H9 (cell line): ENCODE measurements around the gene HIPK1. TPM values are rescaled to one million over a fixed set of nuclear protein-coding genes. Genes with fewer than 3 reads are reported as not detected.

Source experiments
- DNase-seq: peaks from one replicate; pipeline ENCODE4 v3.0.0-alpha.2; 2017
- H2AFZ ChIP-seq: one replicate; pipeline ENCODE4 v1.6.1; 2013; ENCODE audit warnings: mild to moderate bottlenecking, low read length, control low read depth, moderate library complexity
- H2AK5ac ChIP-seq: 2 replicates; pipeline ENCODE4 v1.6.1; 2013; ENCODE audit warnings: low read length, control low read depth, mixed read lengths; ENCODE audit not compliant: insufficient read length
- H2BK120ac ChIP-seq: one replicate; pipeline ENCODE4 v1.6.1; 2013; ENCODE audit warnings: low read depth, mild to moderate bottlenecking, low read length, control low read depth, inconsistent platforms; ENCODE audit not compliant: poor library complexity, severe bottlenecking
- H2BK12ac ChIP-seq: 2 replicates; pipeline ENCODE4 v1.6.1; 2013; ENCODE audit warnings: low read length, control low read depth, mixed read lengths, low read depth; ENCODE audit not compliant: insufficient read length
- H2BK15ac ChIP-seq: 2 replicates; pipeline ENCODE4 v1.6.1; 2013; ENCODE audit warnings: low read depth, low read length, control low read depth
- H2BK20ac ChIP-seq: one replicate; pipeline ENCODE4 v1.6.1; 2013; ENCODE audit warnings: low read depth, mild to moderate bottlenecking, low read length, control low read depth, inconsistent platforms; ENCODE audit not compliant: poor library complexity, severe bottlenecking
- H2BK5ac ChIP-seq: 2 replicates; pipeline ENCODE4 v1.6.1; 2013; ENCODE audit warnings: low read length, control low read depth, mixed read lengths; ENCODE audit not compliant: insufficient read length
- H3K14ac ChIP-seq: 2 replicates; pipeline ENCODE4 v1.6.1; 2013; ENCODE audit warnings: low read length, control low read depth; ENCODE audit not compliant: insufficient read depth
- H3K18ac ChIP-seq: 2 replicates; pipeline ENCODE4 v1.6.1; 2013; ENCODE audit warnings: low read depth, mild to moderate bottlenecking, mixed read lengths, low read length, control low read depth; ENCODE audit not compliant: insufficient read length
- H3K23ac ChIP-seq: 2 replicates; pipeline ENCODE4 v1.6.1; 2013; ENCODE audit warnings: low read length, control low read depth, mixed read lengths, low read depth; ENCODE audit not compliant: insufficient read length
- H3K23me2 ChIP-seq: 2 replicates; pipeline ENCODE4 v1.6.1; 2013; ENCODE audit warnings: low read depth, mild to moderate bottlenecking, mixed read lengths, low read length, control low read depth; ENCODE audit not compliant: insufficient read length, poor library complexity, severe bottlenecking
- H3K27ac ChIP-seq: 2 replicates; pipeline ENCODE4 v1.5.1; 2013; ENCODE audit warnings: low read length, control low read depth, mixed read lengths, low read depth; ENCODE audit not compliant: insufficient read length
- H3K27me3 ChIP-seq: 2 replicates; pipeline ENCODE4 v1.6.1; 2013; ENCODE audit warnings: low read length, control low read depth, inconsistent platforms; ENCODE audit not compliant: insufficient read depth
- H3K4ac ChIP-seq: 2 replicates; pipeline ENCODE4 v1.6.1; 2013; ENCODE audit warnings: low read depth, mild to moderate bottlenecking, control low read depth, inconsistent platforms, low read length, moderate library complexity
- H3K4me1 ChIP-seq: 2 replicates; pipeline ENCODE4 v1.6.1; 2013; ENCODE audit warnings: low read length, control low read depth, inconsistent platforms; ENCODE audit not compliant: insufficient read depth
- H3K4me2 ChIP-seq: 2 replicates; pipeline ENCODE4 v1.6.1; 2013; ENCODE audit warnings: low read length, control low read depth, mixed read lengths; ENCODE audit not compliant: insufficient read length, insufficient read depth
- H3K56ac ChIP-seq: 2 replicates; pipeline ENCODE4 v1.6.1; 2013; ENCODE audit warnings: low read depth, mild to moderate bottlenecking, mixed read lengths, low read length, control low read depth; ENCODE audit not compliant: insufficient read length
- H3K79me1 ChIP-seq: 2 replicates; pipeline ENCODE4 v1.6.1; 2013; ENCODE audit warnings: low read depth, mild to moderate bottlenecking, moderate library complexity, low read length, control low read depth, inconsistent platforms; ENCODE audit not compliant: insufficient read depth, poor library complexity, severe bottlenecking
- H3K79me2 ChIP-seq: 2 replicates; pipeline ENCODE4 v1.6.1; 2013; ENCODE audit warnings: low read length, control low read depth, inconsistent platforms; ENCODE audit not compliant: insufficient read depth
- H3K9ac ChIP-seq: 2 replicates; pipeline ENCODE4 v1.6.1; 2013; ENCODE audit warnings: low read length, control low read depth, mixed read lengths; ENCODE audit not compliant: insufficient read length; ENCODE audit errors: extremely low read depth
- H3K9me3 ChIP-seq: one replicate; pipeline ENCODE4 v1.6.1; 2013; ENCODE audit warnings: low read depth, low read length, inconsistent platforms; ENCODE audit not compliant: control insufficient read depth
- H3T11ph ChIP-seq: one replicate; pipeline ENCODE4 v1.6.1; 2013; ENCODE audit warnings: mild to moderate bottlenecking, low read length, control low read depth, inconsistent platforms
- H4K20me1 ChIP-seq: one replicate; pipeline ENCODE4 v1.6.1; 2013; ENCODE audit not compliant: control insufficient read depth, insufficient read length, insufficient read depth
- H4K5ac ChIP-seq: 2 replicates; pipeline ENCODE4 v1.6.1; 2013; ENCODE audit warnings: low read depth, mild to moderate bottlenecking, mixed read lengths, low read length, control low read depth; ENCODE audit not compliant: insufficient read length
- H4K8ac ChIP-seq: replicated peaks from 2 replicates; pipeline ENCODE4 v1.6.1; 2013; ENCODE audit warnings: low read length, control low read depth, mixed read lengths, low read depth; ENCODE audit not compliant: insufficient read length
- H4K91ac ChIP-seq: 2 replicates; pipeline ENCODE4 v1.6.1; 2013; ENCODE audit warnings: low read depth, mild to moderate bottlenecking, moderate library complexity, mixed read lengths, low read length, control low read depth; ENCODE audit not compliant: insufficient read length
- H3K27ac Mint-ChIP-seq, 3 experiments: 2 replicates in 2 of 3; 3 replicates in 1 of 3; pipeline ENCODE4 v1.8.0; 2020 to 2021; ENCODE audit warnings: mixed read lengths in 3 of 3, mild to moderate bottlenecking in 1 of 3, moderate library complexity in 1 of 3
- H3K27me3 Mint-ChIP-seq: 2 replicates; pipeline ENCODE4 v1.8.0; 2021; ENCODE audit warnings: low read depth, mild to moderate bottlenecking, moderate library complexity, mixed read lengths
- H3K36me3 Mint-ChIP-seq, 3 experiments: 2 replicates in 2 of 3; 3 replicates in 1 of 3; pipeline ENCODE4 v1.8.0; 2020 to 2021; ENCODE audit warnings: low read depth in 3 of 3, mixed read lengths in 3 of 3; ENCODE audit not compliant: insufficient read depth in 1 of 3
- H3K4me1 Mint-ChIP-seq, 2 experiments: 2 replicates each; pipeline ENCODE4 v1.8.0; 2020; ENCODE audit warnings: mixed read lengths in 2 of 2
- H3K4me3 Mint-ChIP-seq, 2 experiments: 2 replicates in 1 of 2; 3 replicates in 1 of 2; pipeline ENCODE4 v1.8.0; 2020 to 2021; ENCODE audit warnings: mild to moderate bottlenecking in 2 of 2, mixed read lengths in 2 of 2, moderate library complexity in 1 of 2
- H3K9me3 Mint-ChIP-seq, 2 experiments: 2 replicates in 1 of 2; 3 replicates in 1 of 2; pipeline ENCODE4 v1.8.0; 2020; ENCODE audit warnings: mild to moderate bottlenecking in 2 of 2, mixed read lengths in 2 of 2, moderate library complexity in 1 of 2
- WGBS: extraction: QIAGEN DNeasy Blood & Tissue Kit; methylation state at CpG from one replicate; pipeline ENCODE4 v1.1.7; 2013; ENCODE audit warnings: missing lambda C conversion rate, low lambda C conversion rate, mixed read lengths; ENCODE audit not compliant: insufficient read length; ENCODE audit errors: extremely low coverage; 5-methylcytosine and 5-hydroxymethylcytosine counted together
- total RNA-seq: library from RNA; stranded (reverse); gene quantifications from 2 replicates; pipeline ENCODE4 v1.2.1, GENCODE V29; 2021
- TF ChIP-seq, protein P1 (sequence below): fragments of 200-600 bp; sonication (generic); conservative IDR thresholded peaks from 3 replicates; pipeline ENCODE4 v1.8.0; 2021; ENCODE audit warnings: antibody characterized with exemption, mild to moderate bottlenecking

HIPK1 gene
- total RNA-seq, 1 experiment from 2014 or later = 65.7 TPM

GRCh38 chr1:113982949-113983348, 53.8 kb downstream of the HIPK1 start:
- H2AK5ac ChIP-seq = no peak overlapping the region
- no peak overlapping the region for H4K5ac ChIP-seq
- H3K4me1 Mint-ChIP-seq = peaks cover 56 to 58% of the 10 kb centered on the region in 2 experiments
- no peak overlapping the region for H4K8ac ChIP-seq
- H2AFZ ChIP-seq = no peak overlapping the region
- peaks cover 6% of the 10 kb centered on the region for H3K79me1 ChIP-seq
- H3K23ac ChIP-seq = no peak overlapping the region
- H3K27ac ChIP-seq = no peak overlapping the region
- H2BK15ac ChIP-seq = no peak overlapping the region
- H2BK120ac ChIP-seq = no peak overlapping the region
- no peaks in the 10 kb centered on the region for H3K27me3 ChIP-seq
- H4K20me1 ChIP-seq = no peaks in the 10 kb centered on the region
- H3K4ac ChIP-seq = no peak overlapping the region
- no CpG with 5 or more reads among the region's 5 CpGs for WGBS
- peaks cover 6% of the 10 kb centered on the region; the same call in 1 of the 2 replicates for H3K79me2 ChIP-seq
- H2BK5ac ChIP-seq = no peak overlapping the region
- no peak overlapping the region for H4K91ac ChIP-seq
- no peak overlapping the region for H3K4me2 ChIP-seq
- peak overlapping the region in 1 of 2 experiments; percentile 30; a peak in 1 of 5 replicates for H3K4me3 Mint-ChIP-seq
- H3K56ac ChIP-seq = no peak overlapping the region
- H3K4me1 ChIP-seq = peaks cover 10% of the 10 kb centered on the region; the same call in 1 of the 2 replicates
- H3K36me3 Mint-ChIP-seq = peaks cover 52 to 74% (median 73%) of the 10 kb centered on the region in 3 experiments
- peak overlapping the region; percentile 32 to 85 (median 58); a peak in 4 of 7 replicates for H3K27ac Mint-ChIP-seq
- peaks cover 6% of the 10 kb centered on the region for H3K27me3 Mint-ChIP-seq
- H3K23me2 ChIP-seq = peaks cover 10% of the 10 kb centered on the region
- DNase-seq = no peak
- peak overlapping the region; percentile 39; the same call in 1 of the 2 replicates for H3K14ac ChIP-seq
- no peak overlapping the region for H3K18ac ChIP-seq
- no peak overlapping the region for H2BK12ac ChIP-seq
- peaks cover 7% of the 10 kb centered on the region for H3K9me3 ChIP-seq
- TF ChIP-seq, protein P1, sequence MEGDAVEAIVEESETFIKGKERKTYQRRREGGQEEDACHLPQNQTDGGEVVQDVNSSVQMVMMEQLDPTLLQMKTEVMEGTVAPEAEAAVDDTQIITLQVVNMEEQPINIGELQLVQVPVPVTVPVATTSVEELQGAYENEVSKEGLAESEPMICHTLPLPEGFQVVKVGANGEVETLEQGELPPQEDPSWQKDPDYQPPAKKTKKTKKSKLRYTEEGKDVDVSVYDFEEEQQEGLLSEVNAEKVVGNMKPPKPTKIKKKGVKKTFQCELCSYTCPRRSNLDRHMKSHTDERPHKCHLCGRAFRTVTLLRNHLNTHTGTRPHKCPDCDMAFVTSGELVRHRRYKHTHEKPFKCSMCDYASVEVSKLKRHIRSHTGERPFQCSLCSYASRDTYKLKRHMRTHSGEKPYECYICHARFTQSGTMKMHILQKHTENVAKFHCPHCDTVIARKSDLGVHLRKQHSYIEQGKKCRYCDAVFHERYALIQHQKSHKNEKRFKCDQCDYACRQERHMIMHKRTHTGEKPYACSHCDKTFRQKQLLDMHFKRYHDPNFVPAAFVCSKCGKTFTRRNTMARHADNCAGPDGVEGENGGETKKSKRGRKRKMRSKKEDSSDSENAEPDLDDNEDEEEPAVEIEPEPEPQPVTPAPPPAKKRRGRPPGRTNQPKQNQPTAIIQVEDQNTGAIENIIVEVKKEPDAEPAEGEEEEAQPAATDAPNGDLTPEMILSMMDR = no peak
- H3K9ac ChIP-seq = no peak overlapping the region
- no peak overlapping the region for H2BK20ac ChIP-seq
- H3K9me3 Mint-ChIP-seq = peaks cover 30 to 32% of the 10 kb centered on the region in 2 experiments
- H3T11ph ChIP-seq = no peak overlapping the region
